Ovary (tissue), 3 donors: Measurements from ENCODE around the gene GYG2.

Experiments
- POLR2A ChIP-seq: fragments of 450-650 bp; IDR thresholded peaks from one replicate; pipeline ENCODE4 v1.6.1; 2017; ENCODE audit warnings: antibody characterized with exemption, mild to moderate bottlenecking, moderate library complexity
- TF ChIP-seq, protein P1 (sequence below), 3 donors: fragments of 450-650 bp in 2 of 3; fragments of 200-600 bp in 1 of 3; IDR thresholded peaks; one replicate each; pipeline versions ENCODE4 v1.5.1 to v1.8.0; 2016 to 2022; ENCODE audit warnings: antibody characterized with exemption in 3 of 3, mild to moderate bottlenecking in 1 of 3
- donor health status: DM: no; HTN: no; CAD: no.

DNA sequence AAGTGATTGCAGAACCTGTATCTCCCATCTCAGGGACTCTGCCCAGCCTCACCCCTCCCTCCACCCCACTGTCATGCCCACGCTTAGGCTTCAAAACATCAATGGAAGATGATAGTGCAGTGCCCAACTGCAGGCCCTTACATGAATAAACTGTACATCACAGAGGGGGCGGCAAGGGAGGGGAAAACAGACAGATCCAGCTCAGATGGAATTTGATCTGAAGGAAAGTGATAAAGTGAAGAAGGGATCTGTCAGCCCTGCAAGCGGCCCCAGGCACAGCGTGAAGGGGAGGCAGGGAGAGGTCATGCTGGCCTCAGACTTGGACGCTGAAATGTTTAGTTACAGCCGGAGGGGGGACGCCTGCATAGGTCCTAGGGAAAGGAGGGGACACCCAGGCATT, 38.5 kb downstream of the GYG2 start:
- TF ChIP-seq, protein P1, sequence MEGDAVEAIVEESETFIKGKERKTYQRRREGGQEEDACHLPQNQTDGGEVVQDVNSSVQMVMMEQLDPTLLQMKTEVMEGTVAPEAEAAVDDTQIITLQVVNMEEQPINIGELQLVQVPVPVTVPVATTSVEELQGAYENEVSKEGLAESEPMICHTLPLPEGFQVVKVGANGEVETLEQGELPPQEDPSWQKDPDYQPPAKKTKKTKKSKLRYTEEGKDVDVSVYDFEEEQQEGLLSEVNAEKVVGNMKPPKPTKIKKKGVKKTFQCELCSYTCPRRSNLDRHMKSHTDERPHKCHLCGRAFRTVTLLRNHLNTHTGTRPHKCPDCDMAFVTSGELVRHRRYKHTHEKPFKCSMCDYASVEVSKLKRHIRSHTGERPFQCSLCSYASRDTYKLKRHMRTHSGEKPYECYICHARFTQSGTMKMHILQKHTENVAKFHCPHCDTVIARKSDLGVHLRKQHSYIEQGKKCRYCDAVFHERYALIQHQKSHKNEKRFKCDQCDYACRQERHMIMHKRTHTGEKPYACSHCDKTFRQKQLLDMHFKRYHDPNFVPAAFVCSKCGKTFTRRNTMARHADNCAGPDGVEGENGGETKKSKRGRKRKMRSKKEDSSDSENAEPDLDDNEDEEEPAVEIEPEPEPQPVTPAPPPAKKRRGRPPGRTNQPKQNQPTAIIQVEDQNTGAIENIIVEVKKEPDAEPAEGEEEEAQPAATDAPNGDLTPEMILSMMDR (IDR thresholded peaks at IDR 0.05), result no peak
- no peak for TF ChIP-seq POLR2A
